B cell (primary cell): ENCODE results near the gene PORCN. TPM values are rescaled to one million over a fixed set of nuclear protein-coding genes. Genes with fewer than 3 reads are reported as not detected.
A peak's percentile ranks its signal among the peaks of the same experiment; 100 is the strongest.

Experiments
- ATAC-seq: fragments of 200-7000 bp; cut with Tn5 transposase; one replicate; pipeline ENCODE4 v1.10.0; 2021; ENCODE audit warnings: low read depth, mild to moderate bottlenecking, moderate number of reproducible peaks, moderate library complexity
- CTCF ChIA-PET: fragments of 350-600 bp; sonication (Branson Sonifier 250); formaldehyde crosslinking; loops from one replicate; lab custom pipeline; 2021; ENCODE audit warnings: antibody characterized with exemption, inconsistent platforms; lab: Charles Lee
- POLR2A ChIA-PET: fragments of 350-600 bp; sonication (Branson Sonifier 250); formaldehyde crosslinking; loops from one replicate; lab custom pipeline; 2021; ENCODE audit warnings: antibody characterized with exemption; lab: Charles Lee
- DNase-seq: peaks from one replicate; pipeline ENCODE4 v3.0.0; 2013
- H2AFZ ChIP-seq: 2 replicates; pipeline ENCODE4 v1.6.1; 2012; ENCODE audit warnings: mild to moderate bottlenecking, low read depth, low read length; ENCODE audit not compliant: insufficient read depth, poor library complexity, severe bottlenecking
- H3K27ac ChIP-seq, 2 donors: 1 replicate in 1 of 2; 2 replicates in 1 of 2; pipeline ENCODE4 v1.5.1; 2012 to 2013; ENCODE audit warnings: low read length in 2 of 2, mild to moderate bottlenecking in 2 of 2, moderate library complexity in 1 of 2
- H3K27me3 ChIP-seq, 4 experiments: fragments of 200-600 bp in 1 of 4; sonication (generic) in 1 of 4; replicated peaks in 1 of 4; 1 replicate in 2 of 4; 2 replicates in 2 of 4; pipeline versions ENCODE4 v1.6.1 to v1.7.0; 2013 to 2016; ENCODE audit warnings: low read length in 3 of 4, mild to moderate bottlenecking in 2 of 4, mixed read lengths in 1 of 4, moderate library complexity in 1 of 4; ENCODE audit not compliant: insufficient read depth in 4 of 4, control insufficient read depth in 3 of 4; ENCODE audit errors: control extremely low read depth in 1 of 4
- H3K36me3 ChIP-seq, 2 experiments: replicated peaks in 1 of 2; 1 replicate in 1 of 2; 2 replicates in 1 of 2; pipeline versions ENCODE4 v1.6.1 to v1.7.1; 2013; ENCODE audit warnings: low read length in 1 of 2; ENCODE audit not compliant: insufficient read depth in 2 of 2, control insufficient read depth in 1 of 2; ENCODE audit errors: control extremely low read depth in 1 of 2, extremely low read depth in 1 of 2
- H3K4me1 ChIP-seq, 2 donors: fragments of 200-600 bp in 1 of 2; sonication (generic) in 1 of 2; 1 replicate in 1 of 2; 2 replicates in 1 of 2; pipeline versions ENCODE4 v1.5.1 to v1.6.1; 2013 to 2017; ENCODE audit warnings: low read length in 2 of 2; ENCODE audit not compliant: control insufficient read depth in 2 of 2, insufficient read depth in 2 of 2
- H3K4me2 ChIP-seq: replicated peaks from 2 replicates; pipeline ENCODE3; 2012; ENCODE audit warnings: mild to moderate bottlenecking, low read depth, low read length; ENCODE audit not compliant: poor library complexity, severe bottlenecking
- H3K4me3 ChIP-seq, 5 experiments: fragments of 200-600 bp in 1 of 5; sonication (generic) in 1 of 5; 1 replicate in 3 of 5; 2 replicates in 2 of 5; pipeline versions ENCODE4 v1.5.1 to v1.7.0; 2011 to 2016; ENCODE audit warnings: low read length in 4 of 5, mild to moderate bottlenecking in 4 of 5, low read depth in 2 of 5, control low read depth in 1 of 5, moderate library complexity in 1 of 5; ENCODE audit not compliant: insufficient read depth in 1 of 5; ENCODE audit errors: control extremely low read depth in 1 of 5, extremely low read depth in 1 of 5
- H3K79me2 ChIP-seq: fragments of 200-600 bp; sonication (generic); one replicate; pipeline ENCODE4 v1.6.0; 2016; ENCODE audit warnings: low read length; ENCODE audit not compliant: control insufficient read depth, insufficient read depth
- H3K9ac ChIP-seq: fragments of 200-600 bp; sonication (generic); 2 replicates; pipeline ENCODE4 v1.6.1; 2017; ENCODE audit warnings: mild to moderate bottlenecking, low read length, moderate library complexity
- H3K9me3 ChIP-seq, 3 donors: one replicate each; pipeline versions ENCODE4 v1.6.1 to v1.7.1; 2013; ENCODE audit warnings: low read length in 2 of 3; ENCODE audit not compliant: control insufficient read depth in 2 of 3, insufficient read depth in 1 of 3; ENCODE audit errors: control extremely low read depth in 1 of 3
- H4K20me1 ChIP-seq: 2 replicates; pipeline ENCODE4 v1.6.0; 2012; ENCODE audit warnings: mild to moderate bottlenecking, low read length; ENCODE audit not compliant: insufficient read depth, control insufficient read depth, poor library complexity, severe bottlenecking
- H3K27ac Mint-ChIP-seq: one replicate; pipeline ENCODE4 v1.8.0; 2021; ENCODE audit warnings: mixed read lengths
- H3K27me3 Mint-ChIP-seq: one replicate; pipeline ENCODE4 v1.8.0; 2021; ENCODE audit warnings: mixed read lengths
- H3K4me1 Mint-ChIP-seq: one replicate; pipeline ENCODE4 v1.8.0; 2021; ENCODE audit warnings: mixed read lengths
- H3K4me3 Mint-ChIP-seq: one replicate; pipeline ENCODE4 v1.8.0; 2021; ENCODE audit warnings: mixed read lengths
- H3K9me3 Mint-ChIP-seq: one replicate; pipeline ENCODE4 v1.8.0; 2022; ENCODE audit warnings: mixed read lengths; ENCODE audit not compliant: insufficient read depth
- CTCF ChIP-seq: fragments of 200-600 bp; IDR thresholded peaks from one replicate; pipeline ENCODE4 v1.8.0; 2022; ENCODE audit warnings: antibody characterized with exemption, mild to moderate bottlenecking
- EZH2 ChIP-seq: IDR thresholded peaks from 2 replicates; pipeline ENCODE4 v1.6.1; 2012; ENCODE audit warnings: borderline replicate concordance, low read depth, mild to moderate bottlenecking, moderate library complexity, low read length; ENCODE audit not compliant: insufficient read depth, poor library complexity, severe bottlenecking
- WGBS: methylation state at CpG from one replicate; pipeline ENCODE4 v1.1.5; 2013; ENCODE audit warnings: missing lambda C conversion rate; ENCODE audit not compliant: insufficient coverage; 5-methylcytosine and 5-hydroxymethylcytosine counted together
- intact Hi-C: fragments of 100-400 bp; cut with micrococcal nuclease; formaldehyde crosslinking; loops from one replicate; pipeline ENCODE4 v1.10.0; 2022
- polyA plus RNA-seq: library from polyadenylated mRNA; depleted of rRNA; stranded (reverse); fragments of >200 nt; gene quantifications from 2 replicates; pipeline ENCODE4 v1.2.3, GENCODE V29; 2012
- total RNA-seq, 2 donors: library from RNA; stranded (reverse); fragments of 120-200 nt in 1 of 2; gene quantifications; 1 replicate in 1 of 2; 2 replicates in 1 of 2; pipeline versions ENCODE4 v1.2.3 to v1.2.4, GENCODE V29; 2013 to 2022

The PORCN gene
- total and polyA plus RNA-seq, 2 donors (not counting 1 experiment from before 2014, with no cell fraction given) = 12.8 to 18.5 TPM

- H3K4me3 Mint-ChIP-seq = peak overlapping the region; percentile 34
- CTCF ChIA-PET = interaction anchor here (1.0 kb wide), 1 partner anchor 49 kb away, joined by 3 read pairs; no protein-coding TSS in a partner anchor
- Histone ChIP-seq H3K27ac (no peak overlapping the region), H3K27me3 (no peaks in the 10 kb centered on the region), H3K4me1 (peaks cover 4 to 25% of the 10 kb centered on the region in 2 donors), H3K36me3 (no peaks in the 10 kb centered on the region), H4K20me1 (no peaks in the 10 kb centered on the region), H3K4me2 (no peak overlapping the region), H3K9me3 (no peaks in the 10 kb centered on the region), H2AFZ (no peak overlapping the region), H3K9ac (no peak overlapping the region), H3K4me3 (no peak overlapping the region), H3K79me2 (peaks cover 9% of the 10 kb centered on the region)
- intact Hi-C loops = loop anchor here (2.0 kb wide), 2 partner anchors 637 to 717 kb away; partner anchors contain the start of gene ZNF81
- no peaks in the 10 kb centered on the region for H3K27me3 Mint-ChIP-seq
- DNase-seq (no peak), ATAC-seq (no peak)
- peaks cover 32% of the 10 kb centered on the region for H3K4me1 Mint-ChIP-seq
- H3K9me3 Mint-ChIP-seq = no peaks in the 10 kb centered on the region
- POLR2A ChIA-PET = no interaction called here
- WGBS = no CpG with 5 or more reads among the region's 10 CpGs
- no peak for TF ChIP-seq CTCF
- no peak for TF ChIP-seq EZH2
- no peak overlapping the region for H3K27ac Mint-ChIP-seq
Measured at GRCh38 chrX:48474127-48474526, 34.7 kb upstream of the PORCN start.

GRCh38 chrX:48474581-48474980 lies 34.2 kb upstream of the PORCN start:
- CTCF ChIA-PET = interaction anchor here (1.0 to 1.1 kb wide), 2 partner anchors 48 to 174 kb away, joined by 3 read pairs; no protein-coding TSS in a partner anchor
- Histone ChIP-seq H3K4me3 (no peak overlapping the region), H2AFZ (no peak overlapping the region), H3K27ac (no peak overlapping the region), H3K36me3 (no peaks in the 10 kb centered on the region), H3K79me2 (peaks cover 9% of the 10 kb centered on the region), H3K4me2 (no peak overlapping the region), H3K9me3 (no peaks in the 10 kb centered on the region), H3K27me3 (no peaks in the 10 kb centered on the region), H3K9ac (no peak overlapping the region), H3K4me1 (peaks cover 4 to 22% of the 10 kb centered on the region in 2 donors), H4K20me1 (no peaks in the 10 kb centered on the region)
- Mint-ChIP-seq H3K4me3 (no peak overlapping the region), H3K27ac (no peak overlapping the region), H3K9me3 (no peaks in the 10 kb centered on the region), H3K4me1 (peaks cover 29% of the 10 kb centered on the region), H3K27me3 (no peaks in the 10 kb centered on the region)
- TF ChIP-seq CTCF (no peak), EZH2 (no peak)
- intact Hi-C loops = loop anchor here (2.0 kb wide), 2 partner anchors 638 to 716 kb away; partner anchors contain the start of gene ZNF81
- no peak for DNase-seq
- WGBS = no CpG with 5 or more reads among the region's 6 CpGs
- no peak for ATAC-seq
- POLR2A ChIA-PET = interaction anchor here (0.6 kb wide), 1 partner anchor 625 kb away, joined by 3 read pairs; no protein-coding TSS in a partner anchor
